Measurements from ENCODE around the gene GJA1.
A peak's percentile ranks its signal among the peaks of the same experiment; 100 is the strongest.

The GJA1 gene

DNA sequence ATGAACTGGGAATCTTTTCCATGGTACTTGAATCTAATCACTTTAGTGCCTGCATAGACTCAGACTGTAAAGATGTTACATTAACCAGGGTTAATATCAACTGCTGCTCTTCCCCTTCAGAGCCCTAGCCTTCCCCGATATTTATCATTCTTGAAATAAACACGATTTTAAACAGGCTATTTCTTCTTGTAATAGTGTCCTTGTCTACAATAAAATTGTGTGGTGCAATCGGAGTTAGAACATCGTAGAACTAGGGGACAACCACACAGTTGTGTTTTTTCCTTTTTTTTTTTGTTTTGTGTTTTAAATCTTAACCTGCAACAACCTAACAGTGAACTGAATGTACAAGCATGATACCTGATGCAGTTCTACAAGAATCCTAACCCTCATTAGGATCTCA is 4.5 kb downstream of the GJA1 start:
- no peaks in the 10 kb centered on the region for H3K79me1 ChIP-seq (replicated peaks; ENCODE audit: low read length, poor library complexity, severe bottlenecking)

DNA sequence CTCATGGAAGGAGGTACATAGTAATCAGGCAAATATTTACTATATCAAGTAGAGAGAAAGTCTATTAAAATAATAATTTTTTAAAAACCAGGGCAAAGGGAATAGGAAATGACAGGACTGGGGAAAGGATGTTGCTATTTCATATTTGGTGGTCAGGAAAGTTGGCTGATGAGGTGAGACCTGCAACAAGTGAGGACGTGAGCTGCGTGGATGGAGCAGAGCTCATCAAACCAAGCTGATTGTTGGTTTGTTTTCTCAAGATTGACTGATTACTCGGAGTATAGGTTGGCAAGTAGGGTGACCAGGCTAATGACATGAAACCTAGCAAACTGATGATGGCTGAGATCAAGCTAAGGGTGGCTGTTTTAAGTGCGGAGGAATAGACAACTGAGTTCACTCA is 6.0 kb downstream of the GJA1 start:
- Histone ChIP-seq H3K18ac (ENCODE audit: low read depth in 1 of 2, low read length in 2 of 2) (peak overlapping the region in 1 of 2 experiments; percentile 34), H2BK12ac (ENCODE audit: low read length in 2 of 2) (no peak overlapping the region), H3K9ac (ENCODE audit: low read length) (peak overlapping the region; percentile 15), H3K79me1 (replicated peaks; ENCODE audit: low read length, poor library complexity, severe bottlenecking) (peaks cover 2% of the 10 kb centered on the region), H2BK120ac (ENCODE audit: low read depth, low read length) (no peak overlapping the region), H3K14ac (ENCODE audit: low read length in 2 of 2) (peak overlapping the region in 1 of 2 experiments; percentile 96), H2AFZ (ENCODE audit: low read depth, low read length) (no peak overlapping the region), H2AK5ac (ENCODE audit: low read length, severe bottlenecking) (peak overlapping the region; percentile 27), H3K4me3 (ENCODE audit: insufficient read depth in 1 of 2, low read depth in 1 of 2, low read length in 2 of 2) (peak overlapping the region in 1 of 2 experiments; percentile 58), H3K4ac (ENCODE audit: low read depth in 1 of 2, low read length in 2 of 2) (no peak overlapping the region), H3K27me3 (ENCODE audit: control insufficient read depth in 1 of 2, insufficient read depth in 1 of 2, low read length in 2 of 2) (no peaks in the 10 kb centered on the region), H3K36me3 (ENCODE audit: control insufficient read depth in 1 of 2, insufficient read depth in 2 of 2, low read depth in 1 of 2, low read length in 2 of 2) (peaks cover 0 to 50% of the 10 kb centered on the region in 2 experiments), H3K23ac (ENCODE audit: low read length in 2 of 2) (peak overlapping the region in 1 of 2 experiments; percentile 89), H2BK5ac (ENCODE audit: low read depth, low read length, poor library complexity, severe bottlenecking) (no peak overlapping the region), H3K4me2 (ENCODE audit: low read length, poor library complexity, severe bottlenecking) (no peak overlapping the region), H4K8ac (ENCODE audit: low read length) (no peak overlapping the region), H2BK15ac (ENCODE audit: low read depth, poor library complexity, severe bottlenecking) (no peak overlapping the region), H4K91ac (ENCODE audit: low read length) (no peak overlapping the region), H3K4me1 (ENCODE audit: control insufficient read depth, insufficient read depth, low read depth, low read length) (peaks cover 5% of the 10 kb centered on the region), H3K9me3 (ENCODE audit: control insufficient read depth, low read length) (no peaks in the 10 kb centered on the region), H3K27ac (ENCODE audit: low read length, poor library complexity, severe bottlenecking) (no peak overlapping the region)
- no peak for DNase-seq
- 83% methylated on average over 4 of the region's 4 CpGs for WGBS

More for the DNA sequence above, 4.5 kb downstream of the GJA1 start:
- Histone ChIP-seq H3K4me3 (ENCODE audit: insufficient read depth in 1 of 2, low read depth in 1 of 2, low read length in 2 of 2) (peak overlapping the region in 1 of 2 experiments; percentile 96), H4K8ac (ENCODE audit: low read length) (no peak overlapping the region), H3K9ac (ENCODE audit: low read length) (peak overlapping the region; percentile 100), H2BK5ac (ENCODE audit: low read depth, low read length, poor library complexity, severe bottlenecking) (no peak overlapping the region), H2BK15ac (ENCODE audit: low read depth, poor library complexity, severe bottlenecking) (no peak overlapping the region), H3K4me1 (ENCODE audit: control insufficient read depth, insufficient read depth, low read depth, low read length) (peaks cover 5% of the 10 kb centered on the region), H3K27ac (ENCODE audit: low read length, poor library complexity, severe bottlenecking) (no peak overlapping the region), H3K4me2 (ENCODE audit: low read length, poor library complexity, severe bottlenecking) (no peak overlapping the region), H3K9me3 (ENCODE audit: control insufficient read depth, low read length) (no peaks in the 10 kb centered on the region), H2BK12ac (ENCODE audit: low read length in 2 of 2) (no peak overlapping the region), H2AFZ (ENCODE audit: low read depth, low read length) (no peak overlapping the region), H3K36me3 (ENCODE audit: control insufficient read depth in 1 of 2, insufficient read depth in 2 of 2, low read depth in 1 of 2, low read length in 2 of 2) (peaks cover 0 to 35% of the 10 kb centered on the region in 2 experiments), H3K4ac (ENCODE audit: low read depth in 1 of 2, low read length in 2 of 2) (no peak overlapping the region), H3K23ac (ENCODE audit: low read length in 2 of 2) (no peak overlapping the region), H3K18ac (ENCODE audit: low read depth in 1 of 2, low read length in 2 of 2) (no peak overlapping the region), H2BK120ac (ENCODE audit: low read depth, low read length) (no peak overlapping the region), H4K91ac (ENCODE audit: low read length) (no peak overlapping the region), H3K14ac (ENCODE audit: low read length in 2 of 2) (no peak overlapping the region), H3K27me3 (ENCODE audit: control insufficient read depth in 1 of 2, insufficient read depth in 1 of 2, low read length in 2 of 2) (no peaks in the 10 kb centered on the region), H2AK5ac (ENCODE audit: low read length, severe bottlenecking) (no peak overlapping the region)
- peak; percentile 43 for DNase-seq
- 20% methylated on average over 1 of the region's 4 CpGs for WGBS

GRCh38 chr6:121442576-121442975 is 7.1 kb downstream of the GJA1 start:
- Histone ChIP-seq H3K27me3 (ENCODE audit: control insufficient read depth in 1 of 2, insufficient read depth in 1 of 2, low read length in 2 of 2) (no peaks in the 10 kb centered on the region), H3K9ac (ENCODE audit: low read length) (peak overlapping the region; percentile 15), H3K79me1 (replicated peaks; ENCODE audit: low read length, poor library complexity, severe bottlenecking) (peaks cover 7% of the 10 kb centered on the region), H3K14ac (ENCODE audit: low read length in 2 of 2) (peak overlapping the region in 1 of 2 experiments; percentile 71), H2BK15ac (ENCODE audit: low read depth, poor library complexity, severe bottlenecking) (no peak overlapping the region), H2AK5ac (ENCODE audit: low read length, severe bottlenecking) (no peak overlapping the region), H2BK12ac (ENCODE audit: low read length in 2 of 2) (no peak overlapping the region), H3K18ac (ENCODE audit: low read depth in 1 of 2, low read length in 2 of 2) (peak overlapping the region in 1 of 2 experiments; percentile 14), H3K23ac (ENCODE audit: low read length in 2 of 2) (no peak overlapping the region), H3K27ac (ENCODE audit: low read length, poor library complexity, severe bottlenecking) (no peak overlapping the region), H4K8ac (ENCODE audit: low read length) (no peak overlapping the region), H3K4me2 (ENCODE audit: low read length, poor library complexity, severe bottlenecking) (no peak overlapping the region), H3K36me3 (ENCODE audit: control insufficient read depth in 1 of 2, insufficient read depth in 2 of 2, low read depth in 1 of 2, low read length in 2 of 2) (peaks cover 8 to 61% of the 10 kb centered on the region in 2 experiments), H4K91ac (ENCODE audit: low read length) (no peak overlapping the region), H3K9me3 (ENCODE audit: control insufficient read depth, low read length) (no peaks in the 10 kb centered on the region), H3K4me3 (ENCODE audit: insufficient read depth in 1 of 2, low read depth in 1 of 2, low read length in 2 of 2) (peak overlapping the region in 1 of 2 experiments; percentile 58), H3K4me1 (ENCODE audit: control insufficient read depth, insufficient read depth, low read depth, low read length) (peaks cover 5% of the 10 kb centered on the region), H2BK5ac (ENCODE audit: low read depth, low read length, poor library complexity, severe bottlenecking) (no peak overlapping the region), H3K4ac (ENCODE audit: low read depth in 1 of 2, low read length in 2 of 2) (no peak overlapping the region), H2BK120ac (ENCODE audit: low read depth, low read length) (no peak overlapping the region), H2AFZ (ENCODE audit: low read depth, low read length) (no peak overlapping the region)
- DNase-seq: no peak
- no CpG with 5 or more reads among the region's 2 CpGs for WGBS

GRCh38 chr6:121443971-121444541 is 8.6 kb downstream of the GJA1 start:
- H3K4me2 ChIP-seq (ENCODE audit: low read length, poor library complexity, severe bottlenecking): no peak overlapping the region
- H3K27me3 ChIP-seq (ENCODE audit: control insufficient read depth in 1 of 2, insufficient read depth in 1 of 2, low read length in 2 of 2): no peaks in the 10 kb centered on the region
- H3K4me3 ChIP-seq (ENCODE audit: insufficient read depth in 1 of 2, low read depth in 1 of 2, low read length in 2 of 2): no peak overlapping the region
- no peak overlapping the region for H2BK120ac ChIP-seq (ENCODE audit: low read depth, low read length)
- peaks cover 12 to 76% of the 10 kb centered on the region in 2 experiments for H3K36me3 ChIP-seq (ENCODE audit: control insufficient read depth in 1 of 2, insufficient read depth in 2 of 2, low read depth in 1 of 2, low read length in 2 of 2)
- H2AFZ ChIP-seq (ENCODE audit: low read depth, low read length): no peak overlapping the region
- H2BK12ac ChIP-seq (ENCODE audit: low read length in 2 of 2): no peak overlapping the region
- H3K79me1 ChIP-seq (replicated peaks; ENCODE audit: low read length, poor library complexity, severe bottlenecking): peaks cover 9% of the 10 kb centered on the region
- H3K23ac ChIP-seq (ENCODE audit: low read length in 2 of 2): no peak overlapping the region
- H3K14ac ChIP-seq (ENCODE audit: low read length in 2 of 2): no peak overlapping the region
- peaks cover 5% of the 10 kb centered on the region for H3K4me1 ChIP-seq (ENCODE audit: control insufficient read depth, insufficient read depth, low read depth, low read length)
- H3K9me3 ChIP-seq (ENCODE audit: control insufficient read depth, low read length): no peaks in the 10 kb centered on the region
- peak overlapping the region in 1 of 2 experiments; percentile 26 for H3K4ac ChIP-seq (ENCODE audit: low read depth in 1 of 2, low read length in 2 of 2)
- DNase-seq: no peak
- H2BK15ac ChIP-seq (ENCODE audit: low read depth, poor library complexity, severe bottlenecking): no peak overlapping the region
- no peak overlapping the region for H3K18ac ChIP-seq (ENCODE audit: low read depth in 1 of 2, low read length in 2 of 2)
- H3K27ac ChIP-seq (ENCODE audit: low read length, poor library complexity, severe bottlenecking): peak overlapping the region; percentile 26
- no peak overlapping the region for H2AK5ac ChIP-seq (ENCODE audit: low read length, severe bottlenecking)
- WGBS: 94% methylated on average over 3 of the region's 3 CpGs
- H3K9ac ChIP-seq (ENCODE audit: low read length): peak overlapping the region; percentile 17
- peak overlapping the region; percentile 21 for H4K91ac ChIP-seq (ENCODE audit: low read length)
- no peak overlapping the region for H2BK5ac ChIP-seq (ENCODE audit: low read depth, low read length, poor library complexity, severe bottlenecking)
- no peak overlapping the region for H4K8ac ChIP-seq (ENCODE audit: low read length)

Data from mesenchymal stem cell (in vitro differentiated cells and primary cell).